AG04450 (cell line): Measurements from ENCODE around the gene ATP2C2. TPM values are rescaled to one million over a fixed set of nuclear protein-coding genes. Genes with fewer than 3 reads are reported as not detected.

Experiments
- CTCF ChIA-PET: fragments of 300-600, 350-600 bp; formaldehyde crosslinking; extraction: SDS; loops from one replicate; lab custom pipeline; 2022; ENCODE audit warnings: antibody characterized with exemption, inconsistent platforms; lab: Charles Lee
- POLR2A ChIA-PET: fragments of 350-600 bp; formaldehyde crosslinking; extraction: SDS; loops from one replicate; lab custom pipeline; 2021; ENCODE audit warnings: antibody characterized with exemption, inconsistent platforms; lab: Yijun Ruan, JAX
- DNase-seq: peaks from one replicate; pipeline ENCODE4 v3.0.0-alpha.2; 2011; ENCODE audit warnings: low read depth, low spot score
- H3K27ac ChIP-seq: one replicate; pipeline ENCODE4 v1.5.1; 2012; ENCODE audit warnings: low read depth, low read length, control low read depth
- H3K27me3 ChIP-seq: one replicate; pipeline ENCODE4 v1.6.0; 2012; ENCODE audit warnings: low read length; ENCODE audit not compliant: control insufficient read depth, insufficient read depth
- H3K4me3 ChIP-seq: 2 replicates; pipeline ENCODE4 v1.5.1; 2011; ENCODE audit warnings: mild to moderate bottlenecking, low read depth, low read length, control low read depth
- H3K9me3 ChIP-seq: 2 replicates; pipeline ENCODE4 v1.5.1; 2012; ENCODE audit warnings: low read length; ENCODE audit not compliant: control insufficient read depth, insufficient read depth
- polyA plus RNA-seq: library from polyadenylated mRNA; depleted of rRNA; stranded (reverse); fragments of >200 nt; gene quantifications from 2 replicates; pipeline ENCODE4 v1.2.3, GENCODE V29; 2011
- TF ChIP-seq, protein P1 (sequence below): IDR thresholded peaks from 2 replicates; pipeline ENCODE4 v1.5.1; 2011; ENCODE audit warnings: low read depth, low read length, control low read depth, inconsistent platforms

The ATP2C2 gene
- polyA plus RNA-seq, 1 experiment: not detected

DNA sequence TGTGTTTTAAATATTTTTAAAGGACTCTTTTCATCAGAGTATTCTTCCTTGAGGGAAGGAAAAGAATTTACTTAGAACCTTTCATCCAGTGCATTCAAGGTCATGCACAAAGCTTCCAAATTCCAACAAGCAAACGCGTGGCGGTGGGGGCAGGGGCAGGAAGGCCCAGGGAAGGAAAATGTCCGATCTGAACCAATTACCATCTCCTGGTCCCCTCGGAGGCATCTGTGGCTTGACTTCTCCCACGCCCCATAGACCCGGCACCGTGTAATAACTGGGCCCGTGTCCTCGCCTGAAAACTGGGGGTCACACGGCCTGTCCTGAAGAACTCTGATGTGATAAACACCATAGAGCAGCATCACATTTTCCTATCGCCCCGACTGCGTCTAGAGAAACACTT is 117.8 kb downstream of the ATP2C2 start:
- no peak overlapping the region for H3K27ac ChIP-seq
- no peaks in the 10 kb centered on the region; the same call in 1 of the 2 replicates for H3K9me3 ChIP-seq
- ChIA-PET POLR2A (no interaction called here), CTCF (interaction anchor here (0.6 to 1.1 kb wide), 2 partner anchors 209 to 402 kb away, joined by 3 read pairs; no protein-coding TSS in a partner anchor)
- no peak overlapping the region for H3K4me3 ChIP-seq
- no peaks in the 10 kb centered on the region for H3K27me3 ChIP-seq
- no peak for DNase-seq
- TF ChIP-seq, protein P1, sequence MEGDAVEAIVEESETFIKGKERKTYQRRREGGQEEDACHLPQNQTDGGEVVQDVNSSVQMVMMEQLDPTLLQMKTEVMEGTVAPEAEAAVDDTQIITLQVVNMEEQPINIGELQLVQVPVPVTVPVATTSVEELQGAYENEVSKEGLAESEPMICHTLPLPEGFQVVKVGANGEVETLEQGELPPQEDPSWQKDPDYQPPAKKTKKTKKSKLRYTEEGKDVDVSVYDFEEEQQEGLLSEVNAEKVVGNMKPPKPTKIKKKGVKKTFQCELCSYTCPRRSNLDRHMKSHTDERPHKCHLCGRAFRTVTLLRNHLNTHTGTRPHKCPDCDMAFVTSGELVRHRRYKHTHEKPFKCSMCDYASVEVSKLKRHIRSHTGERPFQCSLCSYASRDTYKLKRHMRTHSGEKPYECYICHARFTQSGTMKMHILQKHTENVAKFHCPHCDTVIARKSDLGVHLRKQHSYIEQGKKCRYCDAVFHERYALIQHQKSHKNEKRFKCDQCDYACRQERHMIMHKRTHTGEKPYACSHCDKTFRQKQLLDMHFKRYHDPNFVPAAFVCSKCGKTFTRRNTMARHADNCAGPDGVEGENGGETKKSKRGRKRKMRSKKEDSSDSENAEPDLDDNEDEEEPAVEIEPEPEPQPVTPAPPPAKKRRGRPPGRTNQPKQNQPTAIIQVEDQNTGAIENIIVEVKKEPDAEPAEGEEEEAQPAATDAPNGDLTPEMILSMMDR: no peak

DNA sequence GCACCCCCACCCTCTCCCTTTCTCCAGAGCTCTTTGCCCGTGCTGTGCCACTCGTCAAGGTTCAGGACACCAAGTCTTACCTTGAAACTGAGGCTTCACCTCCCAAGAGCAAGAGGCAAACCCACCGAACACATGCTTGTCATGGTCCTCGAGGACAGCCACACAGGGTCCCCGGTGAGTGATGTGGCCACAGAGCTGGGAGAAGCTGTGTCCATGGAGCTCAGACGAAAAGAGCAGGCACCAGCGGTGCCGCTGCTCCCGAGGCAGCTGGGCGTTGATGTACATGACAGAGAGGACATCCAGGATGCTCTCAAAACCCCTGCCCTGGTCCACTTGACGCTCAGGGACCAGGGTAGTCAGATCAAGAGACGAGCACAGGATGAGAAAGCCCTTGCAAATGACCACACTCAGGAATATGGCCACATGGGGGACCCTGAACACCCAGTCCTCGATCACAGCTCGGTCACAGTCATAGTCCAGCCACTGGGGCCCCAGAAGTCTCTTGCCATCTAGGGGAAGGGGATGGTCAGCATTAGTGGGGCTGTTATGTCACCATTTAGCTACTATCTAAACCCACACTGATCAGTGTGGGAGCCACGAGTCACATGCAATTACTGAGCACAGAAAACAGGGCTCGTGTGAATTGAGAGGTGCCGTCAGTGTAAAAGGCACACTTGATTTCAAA is 118.4 kb downstream of the ATP2C2 start:
- Histone ChIP-seq H3K27ac (no peak overlapping the region), H3K9me3 (no peaks in the 10 kb centered on the region; the same call in 1 of the 2 replicates), H3K4me3 (no peak overlapping the region), H3K27me3 (no peaks in the 10 kb centered on the region)
- no peak for DNase-seq
- ChIA-PET POLR2A (no interaction called here), CTCF (interaction anchor here (0.6 to 1.1 kb wide), 4 partner anchors 8 to 402 kb away, joined by 3 read pairs; no protein-coding TSS in a partner anchor)
- TF ChIP-seq, protein P1: no peak

- ChIA-PET POLR2A (no interaction called here), CTCF (interaction anchor here (1.0 to 1.2 kb wide), 3 partner anchors 9 to 210 kb away, joined by 3 to 4 read pairs (median 3); no protein-coding TSS in a partner anchor)
- TF ChIP-seq, protein P1: no peak
- Histone ChIP-seq H3K27me3 (no peaks in the 10 kb centered on the region), H3K9me3 (no peaks in the 10 kb centered on the region; the same call in 1 of the 2 replicates), H3K27ac (no peak overlapping the region), H3K4me3 (no peak overlapping the region)
- DNase-seq: no peak
These were observed 119.0 kb downstream of the ATP2C2 start for GRCh38 chr16:84487358-84487757.

DNA sequence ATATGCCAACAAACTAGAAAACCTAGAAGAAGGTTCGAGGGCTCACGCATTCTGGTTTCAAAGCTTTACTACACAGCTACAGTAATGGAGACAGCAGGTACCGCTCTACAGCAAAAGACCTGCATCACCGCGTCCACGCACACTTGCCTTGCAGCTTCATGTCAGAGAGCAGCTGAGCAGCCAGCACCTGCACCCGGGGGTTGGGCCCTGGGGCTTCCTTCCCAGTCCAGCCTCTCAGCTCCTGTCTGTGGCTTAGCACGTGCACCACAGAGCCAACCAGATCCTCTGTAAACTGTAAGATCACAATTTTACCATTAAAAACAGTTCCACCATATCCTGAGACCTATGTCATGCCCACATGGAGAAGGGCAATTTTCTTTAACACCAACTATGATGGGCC is 120.8 kb downstream of the ATP2C2 start:
- ChIA-PET POLR2A (interaction anchor here (0.9 kb wide), 1 partner anchor 15 kb away, joined by 4 read pairs; the partner anchor contains the start of gene MEAK7), CTCF (interaction anchor here (0.5 to 1.6 kb wide), 2 partner anchors 302 to 345 kb away, joined by 4 to 5 read pairs; no protein-coding TSS in a partner anchor)
- no peaks in the 10 kb centered on the region for H3K27me3 ChIP-seq
- TF ChIP-seq, protein P1: no peak
- H3K27ac ChIP-seq: no peak overlapping the region
- H3K4me3 ChIP-seq: no peak overlapping the region
- DNase-seq: no peak
- H3K9me3 ChIP-seq: no peaks in the 10 kb centered on the region

- Histone ChIP-seq H3K9me3 (no peaks in the 10 kb centered on the region), H3K27me3 (no peaks in the 10 kb centered on the region), H3K27ac (no peak overlapping the region), H3K4me3 (no peak overlapping the region)
- TF ChIP-seq, protein P1: no peak
- ChIA-PET CTCF (interaction anchor here (0.9 to 1.5 kb wide), 2 partner anchors 10 to 15 kb away, joined by 3 read pairs; partner anchors contain the start of gene MEAK7), POLR2A (no interaction called here)
- DNase-seq: no peak
These were observed 127.2 kb downstream of the ATP2C2 start for GRCh38 chr16:84495506-84495905.
